ENCODE results near the gene PABPN1.

The PABPN1 gene

GRCh38 chr14:23358553-23359166, 37.4 kb downstream of the PABPN1 start:
- TF ChIP-seq CTCF (IDR thresholded peaks at IDR 0.05; ENCODE audit: low read depth, low read length, poor library complexity, severe bottlenecking): no peak
- no peak for TF ChIP-seq EZH2phosphoT487 (IDR thresholded peaks at IDR 0.05; ENCODE audit: borderline replicate concordance, low read length)
- Histone ChIP-seq H3K4me1 (ENCODE audit: control insufficient read depth, low read length) (no peaks in the 10 kb centered on the region), H3K79me2 (ENCODE audit: control insufficient read depth, low read length) (no peaks in the 10 kb centered on the region), H4K20me1 (ENCODE audit: control insufficient read depth, insufficient read depth, low read depth, low read length) (no peaks in the 10 kb centered on the region), H3K9me3 (ENCODE audit: control insufficient read depth, insufficient read depth, low read length) (no peaks in the 10 kb centered on the region), H3K4me3 (ENCODE audit: low read length) (no peak overlapping the region), H3K27me3 (ENCODE audit: control insufficient read depth, low read length) (no peaks in the 10 kb centered on the region), H3K4me2 (ENCODE audit: low read length) (no peak overlapping the region), H3K9me2 (replicated peaks; ENCODE audit: control insufficient read depth, low read length) (no peaks in the 10 kb centered on the region), H3K36me3 (ENCODE audit: control insufficient read depth, low read length) (no peaks in the 10 kb centered on the region), H3F3A (ENCODE audit: control insufficient read depth, insufficient read depth) (no peaks in the 10 kb centered on the region), H3K27ac (ENCODE audit: low read depth, low read length) (no peak overlapping the region)

- TF ChIP-seq EZH2phosphoT487 (IDR thresholded peaks at IDR 0.05; ENCODE audit: borderline replicate concordance, low read length): no peak
- no peak for TF ChIP-seq CTCF (IDR thresholded peaks at IDR 0.05; ENCODE audit: low read depth, low read length, poor library complexity, severe bottlenecking)
- Histone ChIP-seq H3K9me2 (replicated peaks; ENCODE audit: control insufficient read depth, low read length) (no peaks in the 10 kb centered on the region), H4K20me1 (ENCODE audit: control insufficient read depth, insufficient read depth, low read depth, low read length) (no peaks in the 10 kb centered on the region), H3K36me3 (ENCODE audit: control insufficient read depth, low read length) (no peaks in the 10 kb centered on the region), H3K9me3 (ENCODE audit: control insufficient read depth, insufficient read depth, low read length) (no peaks in the 10 kb centered on the region), H3K27ac (ENCODE audit: low read depth, low read length) (no peak overlapping the region), H3K4me1 (ENCODE audit: control insufficient read depth, low read length) (no peaks in the 10 kb centered on the region), H3K27me3 (ENCODE audit: control insufficient read depth, low read length) (no peaks in the 10 kb centered on the region), H3K4me3 (ENCODE audit: low read length) (no peak overlapping the region), H3F3A (ENCODE audit: control insufficient read depth, insufficient read depth) (no peaks in the 10 kb centered on the region), H3K4me2 (ENCODE audit: low read length) (no peak overlapping the region), H3K79me2 (ENCODE audit: control insufficient read depth, low read length) (no peaks in the 10 kb centered on the region)
Observed at GRCh38 chr14:23359167-23359626, 37.9 kb downstream of the PABPN1 start.

- Histone ChIP-seq H3K9me3 (ENCODE audit: control insufficient read depth, insufficient read depth, low read length) (no peaks in the 10 kb centered on the region), H3K4me3 (ENCODE audit: low read length) (no peak overlapping the region), H3K27me3 (ENCODE audit: control insufficient read depth, low read length) (no peaks in the 10 kb centered on the region), H3K4me2 (ENCODE audit: low read length) (no peak overlapping the region), H3K4me1 (ENCODE audit: control insufficient read depth, low read length) (no peaks in the 10 kb centered on the region), H4K20me1 (ENCODE audit: control insufficient read depth, insufficient read depth, low read depth, low read length) (no peaks in the 10 kb centered on the region), H3K27ac (ENCODE audit: low read depth, low read length) (no peak overlapping the region), H3K79me2 (ENCODE audit: control insufficient read depth, low read length) (no peaks in the 10 kb centered on the region), H3F3A (ENCODE audit: control insufficient read depth, insufficient read depth) (no peaks in the 10 kb centered on the region), H3K9me2 (replicated peaks; ENCODE audit: control insufficient read depth, low read length) (no peaks in the 10 kb centered on the region), H3K36me3 (ENCODE audit: control insufficient read depth, low read length) (no peaks in the 10 kb centered on the region)
- TF ChIP-seq EZH2phosphoT487 (IDR thresholded peaks at IDR 0.05; ENCODE audit: borderline replicate concordance, low read length) (no peak), CTCF (IDR thresholded peaks at IDR 0.05; ENCODE audit: low read depth, low read length, poor library complexity, severe bottlenecking) (no peak)
Observed at GRCh38 chr14:23359722-23360447, 38.6 kb downstream of the PABPN1 start.

All from DOHH2 (cell line).